Lower lobe of right lung (tissue), 2 donors: ENCODE results near the gene GLB1L3. TPM values are rescaled to one million over a fixed set of nuclear protein-coding genes. Genes with fewer than 3 reads are reported as not detected.

Source experiments
- ATAC-seq, 2 donors: fragments of 200-7000 bp; cut with Tn5 transposase; one replicate each; pipeline ENCODE4 v1.9.1; 2020 to 2022; ENCODE audit warnings: mild to moderate bottlenecking in 2 of 2, moderate library complexity in 2 of 2
- DNase-seq: peaks from one replicate; pipeline ENCODE4 v3.0.0-alpha.2; 2020
- H3K27ac ChIP-seq: fragments of 200-600 bp; one replicate; pipeline ENCODE4 v1.8.0; 2022
- H3K27me3 ChIP-seq: fragments of 200-600 bp; one replicate; pipeline ENCODE4 v1.8.0; 2022; ENCODE audit warnings: low read depth
- H3K36me3 ChIP-seq: fragments of 200-600 bp; one replicate; pipeline ENCODE4 v1.8.0; 2022; ENCODE audit warnings: mild to moderate bottlenecking
- H3K4me1 ChIP-seq: fragments of 200-600 bp; one replicate; pipeline ENCODE4 v1.8.0; 2022
- H3K4me3 ChIP-seq: fragments of 200-600 bp; one replicate; pipeline ENCODE4 v1.8.0; 2022; ENCODE audit warnings: mild to moderate bottlenecking
- H3K9me3 ChIP-seq: fragments of 200-600 bp; one replicate; pipeline ENCODE4 v1.8.0; 2022
- CTCF ChIP-seq: fragments of 200-600 bp; IDR thresholded peaks from one replicate; pipeline ENCODE4 v1.8.0; 2022; ENCODE audit warnings: antibody characterized with exemption, mild to moderate bottlenecking
- intact Hi-C: fragments of 100-400 bp; cut with DNase I; formaldehyde crosslinking; loops from one replicate; pipeline ENCODE4 v1.11.0; 2022
- total RNA-seq: library from RNA; stranded (reverse); fragmentation: NEBNext Ultra II Directional; extraction: Animal tissue kit (Norgen Biotek cat#: 25700); gene quantifications from one replicate; pipeline ENCODE4 v1.2.1, GENCODE V29; 2021
- donor health status: DM: no; HTN: yes; CAD: no; lungs with severe emphysema.

The GLB1L3 gene
- total RNA-seq, 1 donor from 2014 or later: 0.27 TPM

- DNase-seq: no peak
- H3K4me3 ChIP-seq: no peak overlapping the region
- H3K27me3 ChIP-seq: peaks cover 75% of the 10 kb centered on the region
- H3K27ac ChIP-seq: no peak overlapping the region
- ATAC-seq: peak in 1 of 2 donors; percentile 25
- no peaks in the 10 kb centered on the region for H3K9me3 ChIP-seq
- peaks cover 28% of the 10 kb centered on the region for H3K4me1 ChIP-seq
- no peak for TF ChIP-seq CTCF
- H3K36me3 ChIP-seq: no peaks in the 10 kb centered on the region
- intact Hi-C loops: no loop called here
Observed at GRCh38 chr11:134272381-134273316, 3.5 kb upstream of the GLB1L3 start.

GRCh38 chr11:134273317-134273712 lies 2.9 kb upstream of the GLB1L3 start:
- Histone ChIP-seq H3K27me3 (peaks cover 81% of the 10 kb centered on the region), H3K4me3 (no peak overlapping the region), H3K36me3 (no peaks in the 10 kb centered on the region), H3K9me3 (no peaks in the 10 kb centered on the region), H3K27ac (no peak overlapping the region), H3K4me1 (peaks cover 22% of the 10 kb centered on the region)
- TF ChIP-seq CTCF: no peak
- ATAC-seq: no peak
- intact Hi-C loops: no loop called here
- DNase-seq: no peak

GRCh38 chr11:134275188-134275533 lies 1.0 kb upstream of the GLB1L3 start:
- Histone ChIP-seq H3K4me1 (peaks cover 22% of the 10 kb centered on the region), H3K9me3 (no peaks in the 10 kb centered on the region), H3K27ac (no peak overlapping the region), H3K4me3 (no peak overlapping the region), H3K27me3 (peaks cover 93% of the 10 kb centered on the region), H3K36me3 (no peaks in the 10 kb centered on the region)
- TF ChIP-seq CTCF: no peak
- no peak for ATAC-seq
- DNase-seq: no peak
- intact Hi-C loops: no loop called here

- ATAC-seq: peak; percentile 15 to 60
- Histone ChIP-seq H3K4me3 (peak overlapping the region; percentile 47), H3K27ac (no peak overlapping the region), H3K9me3 (no peaks in the 10 kb centered on the region), H3K27me3 (peaks cover 91% of the 10 kb centered on the region), H3K4me1 (peaks cover 22% of the 10 kb centered on the region), H3K36me3 (no peaks in the 10 kb centered on the region)
- no peak for TF ChIP-seq CTCF
- no peak for DNase-seq
- intact Hi-C loops: no loop called here
Observed at GRCh38 chr11:134276396-134277182, 410 bp downstream of the GLB1L3 start.

- TF ChIP-seq CTCF: no peak
- peaks cover 22% of the 10 kb centered on the region for H3K4me1 ChIP-seq
- intact Hi-C loops: no loop called here
- ATAC-seq (no peak), DNase-seq (no peak)
- H3K9me3 ChIP-seq: no peaks in the 10 kb centered on the region
- H3K36me3 ChIP-seq: no peaks in the 10 kb centered on the region
- no peak overlapping the region for H3K27ac ChIP-seq
- peak overlapping the region; percentile 47 for H3K4me3 ChIP-seq
- peaks cover 83% of the 10 kb centered on the region for H3K27me3 ChIP-seq
Observed at GRCh38 chr11:134277183-134278001, 1.2 kb downstream of the GLB1L3 start.
